NT2/D1 (cell line): Measurements from ENCODE around the gene MED12L.

Source experiments
- SUZ12 ChIP-seq: IDR thresholded peaks from 2 replicates; pipeline ENCODE4 v1.6.1; 2011; ENCODE audit not compliant: insufficient read length, insufficient read depth; ENCODE audit errors: extremely low read depth
- YY1 ChIP-seq: IDR thresholded peaks from 2 replicates; pipeline ENCODE4 v1.6.1; 2011; ENCODE audit not compliant: insufficient read length, insufficient read depth
- ZNF274 ChIP-seq: IDR thresholded peaks from 2 replicates; pipeline ENCODE4 v1.6.1; 2011; ENCODE audit warnings: mild to moderate bottlenecking, low read depth, low read length

GRCh38 chr3:151085227-151085888 lies at the start of gene MED12L:
- TF ChIP-seq ZNF274 (no peak), YY1 (no peak), SUZ12 (no peak)
